Fibroblast of skin of right quadriceps (primary cell): ENCODE results near the gene CCSER1.
"Not testable (repeated sequence)": the region's sequence is repeated elsewhere in the genome, so short reads cannot be mapped to it uniquely, and the experiment has no call there.

Source experiments
- DNase-seq: peaks from one replicate; pipeline ENCODE4 v3.0.0-alpha.2; 2013

CCSER1 gene

GRCh38 chr4:91092398-91092980, 965.3 kb downstream of the CCSER1 start:
- no peak for DNase-seq

GRCh38 chr4:91094220-91094619, 967.0 kb downstream of the CCSER1 start:
- DNase-seq, result not testable (repeated sequence)

- no peak for DNase-seq
These were observed 972.5 kb downstream of the CCSER1 start for GRCh38 chr4:91099666-91100065.

- DNase-seq, result no peak
These were observed 981.6 kb downstream of the CCSER1 start for GRCh38 chr4:91108751-91109150.

- no peak for DNase-seq
These were observed 984.4 kb downstream of the CCSER1 start for GRCh38 chr4:91111556-91111955.

- peak; percentile 2 for DNase-seq
These were observed 986.0 kb downstream of the CCSER1 start for GRCh38 chr4:91113130-91113706.

GRCh38 chr4:91114386-91114785, 987.2 kb downstream of the CCSER1 start:
- DNase-seq, result no peak

GRCh38 chr4:91116861-91117260, 989.7 kb downstream of the CCSER1 start:
- DNase-seq, result peak; percentile 2

- no peak for DNase-seq
These were observed 991.4 kb downstream of the CCSER1 start for GRCh38 chr4:91118597-91118996.

- DNase-seq, result no peak
These were observed 996.5 kb downstream of the CCSER1 start for GRCh38 chr4:91123742-91124141.

- no peak for DNase-seq
These were observed 1000.0 kb downstream of the CCSER1 start for GRCh38 chr4:91127192-91127591.

GRCh38 chr4:91127831-91128230, 1000.6 kb downstream of the CCSER1 start:
- no peak for DNase-seq

GRCh38 chr4:91128519-91128918, 1001.3 kb downstream of the CCSER1 start:
- DNase-seq, result no peak

- no peak for DNase-seq
These were observed 1019.9 kb downstream of the CCSER1 start for GRCh38 chr4:91147067-91147466.

GRCh38 chr4:91154041-91154440, 1026.8 kb downstream of the CCSER1 start:
- DNase-seq, result not testable (repeated sequence)

- DNase-seq, result not testable (repeated sequence)
These were observed 1040.9 kb downstream of the CCSER1 start for GRCh38 chr4:91167864-91168653.

GRCh38 chr4:91170768-91171167, 1043.6 kb downstream of the CCSER1 start:
- no peak for DNase-seq

- no peak for DNase-seq
These were observed 1044.0 kb downstream of the CCSER1 start for GRCh38 chr4:91171217-91171616.

- not testable (repeated sequence) for DNase-seq
These were observed 1057.9 kb downstream of the CCSER1 start for GRCh38 chr4:91185061-91185460.

- no peak for DNase-seq
These were observed 1071.8 kb downstream of the CCSER1 start for GRCh38 chr4:91198951-91199350.

- DNase-seq, result no peak
These were observed 1080.3 kb downstream of the CCSER1 start for GRCh38 chr4:91207535-91207934.

GRCh38 chr4:91212211-91212610, 1085.0 kb downstream of the CCSER1 start:
- no peak for DNase-seq

GRCh38 chr4:91217831-91218403, 1090.7 kb downstream of the CCSER1 start:
- not testable (repeated sequence) for DNase-seq

GRCh38 chr4:91220315-91220714, 1093.1 kb downstream of the CCSER1 start:
- no peak for DNase-seq
